Skin of body (tissue), 2 donors: ENCODE data around the gene TBX5. TPM values are rescaled to one million over a fixed set of nuclear protein-coding genes. Genes with fewer than 3 reads are reported as not detected.

Experiments
- DNase-seq: peaks from one replicate; lab custom pipeline; 2025; lab: John Stamatoyannopoulos, UW
- total RNA-seq: library from RNA; depleted of rRNA; stranded (reverse); fragments of >200 nt; gene quantifications from one replicate; pipeline ENCODE4 v1.2.3, GENCODE V29; 2014

TBX5 gene
- total RNA-seq, 1 donor from 2014 or later: 1.4 TPM

DNA sequence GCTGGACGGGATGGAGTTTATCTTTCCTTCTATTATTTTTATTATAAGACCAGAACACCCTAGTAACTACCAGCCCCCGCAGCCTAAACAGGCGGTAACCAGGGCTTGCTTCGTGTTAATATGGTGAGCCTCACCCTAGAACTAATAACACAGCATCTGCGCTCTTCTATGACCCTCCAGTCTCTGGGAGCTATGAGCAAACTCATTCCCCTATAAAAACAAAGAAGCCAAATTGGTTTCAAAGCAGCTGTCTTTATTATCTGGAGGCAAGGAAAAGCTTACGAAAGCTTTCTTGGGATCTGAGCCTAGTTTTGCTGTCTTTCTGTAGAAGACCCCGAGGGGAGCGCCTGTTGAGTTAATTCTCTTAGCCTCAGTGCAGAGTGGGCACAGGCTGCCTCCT lies 85.0 kb downstream of the TBX5 start:
- no peak for DNase-seq

- no peak for DNase-seq
Measured at GRCh38 chr12:114320101-114320500, 85.8 kb downstream of the TBX5 start.

DNA sequence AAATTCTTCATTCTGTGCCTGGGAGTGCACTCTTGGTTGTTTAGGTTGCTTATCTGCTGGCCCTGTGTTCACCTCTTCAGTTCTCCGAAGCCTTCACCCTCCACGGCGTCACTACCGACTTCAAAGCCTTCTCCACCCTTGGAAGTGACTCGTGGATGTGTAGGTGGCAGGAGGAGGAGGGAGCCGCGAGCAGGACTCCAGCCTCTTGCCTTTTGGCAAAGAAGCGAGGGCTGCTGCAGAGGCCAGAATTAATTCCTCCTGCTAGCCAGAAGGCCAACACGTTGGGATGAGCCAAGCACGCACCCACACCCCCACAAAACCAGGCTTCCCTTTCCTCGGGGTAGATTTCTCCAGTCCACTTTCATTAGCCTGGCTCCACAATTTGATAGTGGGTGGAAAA lies 86.5 kb downstream of the TBX5 start:
- no peak for DNase-seq

GRCh38 chr12:114318984-114319383 lies 87.0 kb downstream of the TBX5 start:
- DNase-seq: no peak

- no peak for DNase-seq
Measured at GRCh38 chr12:114316076-114316475, 89.9 kb downstream of the TBX5 start.

- no peak for DNase-seq
Measured at GRCh38 chr12:114314974-114315720, 90.8 kb downstream of the TBX5 start.

DNA sequence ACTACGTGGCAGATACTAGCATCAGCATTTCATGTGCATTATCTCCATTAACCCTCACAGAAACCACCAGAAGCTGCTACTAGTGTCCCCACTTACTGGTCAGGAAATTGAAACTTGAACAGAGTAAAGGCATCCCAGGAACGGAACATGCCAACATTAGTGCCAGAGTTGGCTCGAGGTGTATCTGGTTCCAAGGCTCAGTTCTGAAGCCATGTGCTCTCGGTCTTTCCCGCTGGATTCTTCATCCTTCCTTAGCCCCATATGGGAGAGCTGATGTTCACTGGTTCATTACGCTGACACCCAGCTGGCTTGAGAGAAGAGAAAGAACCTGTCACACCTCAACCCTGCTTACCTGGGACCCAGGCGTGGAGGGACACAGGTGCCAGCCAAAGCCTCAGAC lies 91.5 kb downstream of the TBX5 start:
- no peak for DNase-seq

DNA sequence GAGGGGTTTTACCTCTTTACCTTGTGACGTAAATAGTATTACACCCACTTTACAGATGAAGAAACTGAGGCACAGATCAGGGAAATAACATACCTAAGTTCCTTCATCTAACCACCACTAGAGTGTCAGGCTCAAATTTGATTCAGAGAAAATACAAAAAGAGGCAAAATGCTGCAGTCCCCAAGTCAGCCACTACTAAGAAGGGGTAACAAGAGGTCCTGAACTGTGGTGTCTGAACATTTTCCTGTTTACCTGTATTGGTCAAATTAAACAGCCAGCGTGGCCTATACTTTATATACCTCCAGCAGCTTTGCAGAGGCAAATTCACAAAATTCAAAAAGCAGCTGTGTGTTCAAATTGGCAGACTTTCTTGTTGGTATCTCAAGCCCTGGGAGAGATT lies 92.0 kb downstream of the TBX5 start:
- DNase-seq: no peak

DNA sequence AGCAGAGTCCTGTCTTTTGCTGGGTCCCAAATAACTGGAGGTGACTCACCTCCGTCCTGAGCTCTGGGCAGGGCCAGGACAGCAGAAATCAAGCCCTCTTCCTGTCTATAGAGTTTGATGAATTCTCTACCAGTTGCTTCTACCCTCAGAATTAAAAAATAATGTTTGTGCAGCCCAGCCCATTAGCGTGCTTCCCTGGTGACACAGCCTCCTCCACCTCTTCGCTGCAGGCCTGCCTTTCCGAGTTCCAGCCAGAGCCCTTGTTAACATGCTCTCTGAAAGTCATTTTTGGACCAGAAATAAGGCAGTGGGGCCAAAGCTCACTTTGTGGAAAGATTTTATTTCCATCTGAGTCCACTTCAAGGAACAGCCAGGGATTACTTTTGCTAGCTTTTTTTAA lies 94.0 kb downstream of the TBX5 start:
- peak; percentile 39 for DNase-seq

GRCh38 chr12:114306646-114307045 lies 99.3 kb downstream of the TBX5 start:
- DNase-seq: no peak

- no peak for DNase-seq
Measured at GRCh38 chr12:114305446-114305845, 100.5 kb downstream of the TBX5 start.
